B cell (primary cell): ENCODE data around the gene ZNF408. TPM values are rescaled to one million over a fixed set of nuclear protein-coding genes. Genes with fewer than 3 reads are reported as not detected.

Experiments used
- ATAC-seq: fragments of 200-7000 bp; cut with Tn5 transposase; one replicate; pipeline ENCODE4 v1.10.0; 2021; ENCODE audit warnings: low read depth, mild to moderate bottlenecking, moderate number of reproducible peaks, moderate library complexity
- CTCF ChIA-PET: fragments of 350-600 bp; sonication (Branson Sonifier 250); formaldehyde crosslinking; loops from one replicate; lab custom pipeline; 2021; ENCODE audit warnings: antibody characterized with exemption, inconsistent platforms; lab: Charles Lee
- POLR2A ChIA-PET: fragments of 350-600 bp; sonication (Branson Sonifier 250); formaldehyde crosslinking; loops from one replicate; lab custom pipeline; 2021; ENCODE audit warnings: antibody characterized with exemption; lab: Charles Lee
- DNase-seq: peaks from one replicate; pipeline ENCODE4 v3.0.0; 2013
- H2AFZ ChIP-seq: 2 replicates; pipeline ENCODE4 v1.6.1; 2012; ENCODE audit warnings: mild to moderate bottlenecking, low read depth, low read length; ENCODE audit not compliant: insufficient read depth, poor library complexity, severe bottlenecking
- H3K27ac ChIP-seq, 2 donors: 1 replicate in 1 of 2; 2 replicates in 1 of 2; pipeline ENCODE4 v1.5.1; 2012 to 2013; ENCODE audit warnings: low read length in 2 of 2, mild to moderate bottlenecking in 2 of 2, moderate library complexity in 1 of 2
- H3K27me3 ChIP-seq, 4 experiments: fragments of 200-600 bp in 1 of 4; sonication (generic) in 1 of 4; replicated peaks in 1 of 4; 1 replicate in 2 of 4; 2 replicates in 2 of 4; pipeline versions ENCODE4 v1.6.1 to v1.7.0; 2013 to 2016; ENCODE audit warnings: low read length in 3 of 4, mild to moderate bottlenecking in 2 of 4, mixed read lengths in 1 of 4, moderate library complexity in 1 of 4; ENCODE audit not compliant: insufficient read depth in 4 of 4, control insufficient read depth in 3 of 4; ENCODE audit errors: control extremely low read depth in 1 of 4
- H3K36me3 ChIP-seq, 2 experiments: replicated peaks in 1 of 2; 1 replicate in 1 of 2; 2 replicates in 1 of 2; pipeline versions ENCODE4 v1.6.1 to v1.7.1; 2013; ENCODE audit warnings: low read length in 1 of 2; ENCODE audit not compliant: insufficient read depth in 2 of 2, control insufficient read depth in 1 of 2; ENCODE audit errors: control extremely low read depth in 1 of 2, extremely low read depth in 1 of 2
- H3K4me1 ChIP-seq, 2 donors: fragments of 200-600 bp in 1 of 2; sonication (generic) in 1 of 2; 1 replicate in 1 of 2; 2 replicates in 1 of 2; pipeline versions ENCODE4 v1.5.1 to v1.6.1; 2013 to 2017; ENCODE audit warnings: low read length in 2 of 2; ENCODE audit not compliant: control insufficient read depth in 2 of 2, insufficient read depth in 2 of 2
- H3K4me2 ChIP-seq: replicated peaks from 2 replicates; pipeline ENCODE3; 2012; ENCODE audit warnings: mild to moderate bottlenecking, low read depth, low read length; ENCODE audit not compliant: poor library complexity, severe bottlenecking
- H3K4me3 ChIP-seq, 5 experiments: fragments of 200-600 bp in 1 of 5; sonication (generic) in 1 of 5; 1 replicate in 3 of 5; 2 replicates in 2 of 5; pipeline versions ENCODE4 v1.5.1 to v1.7.0; 2011 to 2016; ENCODE audit warnings: low read length in 4 of 5, mild to moderate bottlenecking in 4 of 5, low read depth in 2 of 5, control low read depth in 1 of 5, moderate library complexity in 1 of 5; ENCODE audit not compliant: insufficient read depth in 1 of 5; ENCODE audit errors: control extremely low read depth in 1 of 5, extremely low read depth in 1 of 5
- H3K79me2 ChIP-seq: fragments of 200-600 bp; sonication (generic); one replicate; pipeline ENCODE4 v1.6.0; 2016; ENCODE audit warnings: low read length; ENCODE audit not compliant: control insufficient read depth, insufficient read depth
- H3K9ac ChIP-seq: fragments of 200-600 bp; sonication (generic); 2 replicates; pipeline ENCODE4 v1.6.1; 2017; ENCODE audit warnings: mild to moderate bottlenecking, low read length, moderate library complexity
- H3K9me3 ChIP-seq, 3 donors: one replicate each; pipeline versions ENCODE4 v1.6.1 to v1.7.1; 2013; ENCODE audit warnings: low read length in 2 of 3; ENCODE audit not compliant: control insufficient read depth in 2 of 3, insufficient read depth in 1 of 3; ENCODE audit errors: control extremely low read depth in 1 of 3
- H4K20me1 ChIP-seq: 2 replicates; pipeline ENCODE4 v1.6.0; 2012; ENCODE audit warnings: mild to moderate bottlenecking, low read length; ENCODE audit not compliant: insufficient read depth, control insufficient read depth, poor library complexity, severe bottlenecking
- H3K27ac Mint-ChIP-seq: one replicate; pipeline ENCODE4 v1.8.0; 2021; ENCODE audit warnings: mixed read lengths
- H3K27me3 Mint-ChIP-seq: one replicate; pipeline ENCODE4 v1.8.0; 2021; ENCODE audit warnings: mixed read lengths
- H3K4me1 Mint-ChIP-seq: one replicate; pipeline ENCODE4 v1.8.0; 2021; ENCODE audit warnings: mixed read lengths
- H3K4me3 Mint-ChIP-seq: one replicate; pipeline ENCODE4 v1.8.0; 2021; ENCODE audit warnings: mixed read lengths
- H3K9me3 Mint-ChIP-seq: one replicate; pipeline ENCODE4 v1.8.0; 2022; ENCODE audit warnings: mixed read lengths; ENCODE audit not compliant: insufficient read depth
- CTCF ChIP-seq: fragments of 200-600 bp; IDR thresholded peaks from one replicate; pipeline ENCODE4 v1.8.0; 2022; ENCODE audit warnings: antibody characterized with exemption, mild to moderate bottlenecking
- EZH2 ChIP-seq: IDR thresholded peaks from 2 replicates; pipeline ENCODE4 v1.6.1; 2012; ENCODE audit warnings: borderline replicate concordance, low read depth, mild to moderate bottlenecking, moderate library complexity, low read length; ENCODE audit not compliant: insufficient read depth, poor library complexity, severe bottlenecking
- WGBS: methylation state at CpG from one replicate; pipeline ENCODE4 v1.1.5; 2013; ENCODE audit warnings: missing lambda C conversion rate; ENCODE audit not compliant: insufficient coverage; 5-methylcytosine and 5-hydroxymethylcytosine counted together
- intact Hi-C: fragments of 100-400 bp; cut with micrococcal nuclease; formaldehyde crosslinking; loops from one replicate; pipeline ENCODE4 v1.10.0; 2022
- polyA plus RNA-seq: library from polyadenylated mRNA; depleted of rRNA; stranded (reverse); fragments of >200 nt; gene quantifications from 2 replicates; pipeline ENCODE4 v1.2.3, GENCODE V29; 2012
- total RNA-seq, 2 donors: library from RNA; stranded (reverse); fragments of 120-200 nt in 1 of 2; gene quantifications; 1 replicate in 1 of 2; 2 replicates in 1 of 2; pipeline versions ENCODE4 v1.2.3 to v1.2.4, GENCODE V29; 2013 to 2022

Gene ZNF408
- total and polyA plus RNA-seq, 2 donors (not counting 1 experiment from before 2014, with no cell fraction given) = 8.3 to 22.3 TPM

GRCh38 chr11:46693597-46694012, 7.2 kb upstream of the ZNF408 start:
- H3K36me3 ChIP-seq = peaks cover 6 to 57% of the 10 kb centered on the region in 2 experiments
- H3K27me3 ChIP-seq = no peaks in the 10 kb centered on the region
- ChIA-PET CTCF (interaction anchor here (0.7 kb wide), 1 partner anchor 45 kb away, joined by 4 read pairs; no protein-coding TSS in a partner anchor), POLR2A (no interaction called here)
- TF ChIP-seq EZH2 (no peak), CTCF (no peak)
- no peak overlapping the region for H3K9ac ChIP-seq
- DNase-seq (no peak), ATAC-seq (no peak)
- H3K9me3 ChIP-seq = no peaks in the 10 kb centered on the region
- H3K27ac Mint-ChIP-seq = no peak overlapping the region
- H3K4me3 ChIP-seq = no peak overlapping the region
- intact Hi-C loops = no loop called here
- no peak overlapping the region for H3K4me3 Mint-ChIP-seq
- H3K4me1 Mint-ChIP-seq = peaks cover 11% of the 10 kb centered on the region
- H3K27me3 Mint-ChIP-seq = no peaks in the 10 kb centered on the region
- H3K9me3 Mint-ChIP-seq = no peaks in the 10 kb centered on the region
- no peak overlapping the region for H3K4me2 ChIP-seq
- H3K79me2 ChIP-seq = peaks cover 67% of the 10 kb centered on the region
- H2AFZ ChIP-seq = no peak overlapping the region
- H4K20me1 ChIP-seq = peaks cover 55% of the 10 kb centered on the region
- peaks cover 5 to 10% of the 10 kb centered on the region in 2 donors for H3K4me1 ChIP-seq
- whole genome bisulfite sequencing = 92% methylated on average over 1 of the region's 2 CpGs
- no peak overlapping the region for H3K27ac ChIP-seq

DNA sequence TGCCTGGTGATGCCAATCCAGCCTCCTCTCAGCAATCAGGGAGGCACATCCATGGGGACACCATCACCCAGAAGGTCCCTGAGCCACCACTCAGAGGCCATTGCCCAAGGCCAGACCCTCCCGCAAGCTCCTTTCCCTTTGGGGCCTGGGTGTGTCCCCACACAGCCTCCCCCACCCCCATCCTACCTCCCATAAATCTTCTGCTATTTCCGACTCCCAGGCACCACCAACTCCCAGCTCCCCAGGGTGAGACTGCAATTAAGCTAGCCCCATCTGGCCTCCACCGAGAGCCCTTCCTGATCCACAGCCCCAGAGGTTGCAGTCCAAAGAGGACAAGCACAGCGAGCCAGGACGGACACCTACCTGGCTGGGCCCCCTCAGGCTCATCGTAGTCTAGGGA, 6.8 kb upstream of the ZNF408 start:
- Histone ChIP-seq H3K9me3 (no peaks in the 10 kb centered on the region), H3K9ac (no peak overlapping the region), H3K36me3 (peaks cover 6 to 55% of the 10 kb centered on the region in 2 experiments), H3K27me3 (no peaks in the 10 kb centered on the region), H3K79me2 (peaks cover 71% of the 10 kb centered on the region), H3K27ac (no peak overlapping the region), H2AFZ (no peak overlapping the region), H3K4me2 (no peak overlapping the region), H4K20me1 (peaks cover 60% of the 10 kb centered on the region), H3K4me1 (peaks cover 10 to 15% of the 10 kb centered on the region in 2 donors), H3K4me3 (no peak overlapping the region)
- 100% methylated on average over 6 of the region's 6 CpGs for WGBS
- ChIA-PET POLR2A (no interaction called here), CTCF (no interaction called here)
- intact Hi-C loops = no loop called here
- Mint-ChIP-seq H3K4me3 (no peak overlapping the region), H3K9me3 (no peaks in the 10 kb centered on the region), H3K4me1 (peaks cover 16% of the 10 kb centered on the region), H3K27me3 (no peaks in the 10 kb centered on the region), H3K27ac (no peak overlapping the region)
- ATAC-seq = no peak
- DNase-seq = no peak
- TF ChIP-seq CTCF = no peak
- TF ChIP-seq EZH2 = no peak
